Fibroblast of skin of scalp (primary cell): Measurements from ENCODE around the gene GTPBP3.

Experiments used
- DNase-seq: peaks from one replicate; pipeline ENCODE4 v3.0.0-alpha.2; 2013

Gene GTPBP3

GRCh38 chr19:17309198-17309964 is 28.0 kb upstream of the GTPBP3 start, which contains the start of gene DDA1:
DDA1 (plus strand) TSS chr19:17309563; CDS start chr19:17309655, 92 bp downstream.
- peak; percentile 100 for DNase-seq

- no peak for DNase-seq
These were observed 27.3 kb upstream of the GTPBP3 start for GRCh38 chr19:17309965-17310461.

GRCh38 chr19:17311455-17312188 is 25.7 kb upstream of the GTPBP3 start:
- DNase-seq = peak; percentile 91

GRCh38 chr19:17312189-17313113 is 24.9 kb upstream of the GTPBP3 start:
- DNase-seq = no peak

GRCh38 chr19:17314007-17314593 is 23.3 kb upstream of the GTPBP3 start:
- DNase-seq = no peak

GRCh38 chr19:17318966-17319365 is 18.4 kb upstream of the GTPBP3 start:
- DNase-seq = no peak

GRCh38 chr19:17319473-17320238 is 17.7 kb upstream of the GTPBP3 start:
- no peak for DNase-seq

- no peak for DNase-seq
These were observed 16.9 kb upstream of the GTPBP3 start for GRCh38 chr19:17320435-17320834.

- DNase-seq = no peak
These were observed 15.5 kb upstream of the GTPBP3 start for GRCh38 chr19:17321655-17322489.

GRCh38 chr19:17322854-17323253 is 14.5 kb upstream of the GTPBP3 start:
- no peak for DNase-seq

- no peak for DNase-seq
These were observed 13.9 kb upstream of the GTPBP3 start for GRCh38 chr19:17323300-17323963.

GRCh38 chr19:17323964-17324332 is 13.4 kb upstream of the GTPBP3 start:
- no peak for DNase-seq

- DNase-seq = no peak
These were observed 12.8 kb upstream of the GTPBP3 start for GRCh38 chr19:17324357-17325114.

- no peak for DNase-seq
These were observed 12.2 kb upstream of the GTPBP3 start for GRCh38 chr19:17325133-17325532.

- DNase-seq = no peak
These were observed 11.3 kb upstream of the GTPBP3 start for GRCh38 chr19:17325881-17326594.

GRCh38 chr19:17326595-17326966 is 10.8 kb upstream of the GTPBP3 start:
- DNase-seq = no peak

- no peak for DNase-seq
These were observed 10.2 kb upstream of the GTPBP3 start for GRCh38 chr19:17327068-17327653.
